Measurements from ENCODE around the gene SLC35E1. TPM values are rescaled to one million over a fixed set of nuclear protein-coding genes. Genes with fewer than 3 reads are reported as not detected.

The SLC35E1 gene
- total RNA-seq, 1 donor from 2014 or later = 26.9 TPM

DNA sequence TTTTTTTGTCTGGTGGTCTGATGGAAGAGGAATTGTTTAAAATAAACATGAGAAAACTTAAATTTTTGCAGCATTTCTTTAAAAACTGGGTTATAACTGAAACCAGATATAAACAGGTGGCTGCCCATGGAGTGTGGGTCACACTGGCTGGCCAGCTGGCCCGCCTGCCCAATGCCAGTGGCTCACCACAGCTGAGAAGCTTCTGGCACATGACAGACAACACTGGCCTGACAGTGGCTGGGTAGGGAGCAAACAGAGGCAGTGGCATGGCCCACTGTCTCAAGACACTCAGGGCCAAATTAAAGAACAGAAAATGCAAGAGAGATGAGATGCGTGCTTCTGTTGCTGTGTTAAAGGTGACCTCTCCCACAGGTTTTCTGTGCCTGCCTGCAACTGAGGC lies 3.1 kb upstream of the SLC35E1 start:
- TF ChIP-seq, protein P1, sequence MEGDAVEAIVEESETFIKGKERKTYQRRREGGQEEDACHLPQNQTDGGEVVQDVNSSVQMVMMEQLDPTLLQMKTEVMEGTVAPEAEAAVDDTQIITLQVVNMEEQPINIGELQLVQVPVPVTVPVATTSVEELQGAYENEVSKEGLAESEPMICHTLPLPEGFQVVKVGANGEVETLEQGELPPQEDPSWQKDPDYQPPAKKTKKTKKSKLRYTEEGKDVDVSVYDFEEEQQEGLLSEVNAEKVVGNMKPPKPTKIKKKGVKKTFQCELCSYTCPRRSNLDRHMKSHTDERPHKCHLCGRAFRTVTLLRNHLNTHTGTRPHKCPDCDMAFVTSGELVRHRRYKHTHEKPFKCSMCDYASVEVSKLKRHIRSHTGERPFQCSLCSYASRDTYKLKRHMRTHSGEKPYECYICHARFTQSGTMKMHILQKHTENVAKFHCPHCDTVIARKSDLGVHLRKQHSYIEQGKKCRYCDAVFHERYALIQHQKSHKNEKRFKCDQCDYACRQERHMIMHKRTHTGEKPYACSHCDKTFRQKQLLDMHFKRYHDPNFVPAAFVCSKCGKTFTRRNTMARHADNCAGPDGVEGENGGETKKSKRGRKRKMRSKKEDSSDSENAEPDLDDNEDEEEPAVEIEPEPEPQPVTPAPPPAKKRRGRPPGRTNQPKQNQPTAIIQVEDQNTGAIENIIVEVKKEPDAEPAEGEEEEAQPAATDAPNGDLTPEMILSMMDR (conservative IDR thresholded peaks at IDR 0.05; ENCODE audit: low read depth, low read length) = no peak

DNA sequence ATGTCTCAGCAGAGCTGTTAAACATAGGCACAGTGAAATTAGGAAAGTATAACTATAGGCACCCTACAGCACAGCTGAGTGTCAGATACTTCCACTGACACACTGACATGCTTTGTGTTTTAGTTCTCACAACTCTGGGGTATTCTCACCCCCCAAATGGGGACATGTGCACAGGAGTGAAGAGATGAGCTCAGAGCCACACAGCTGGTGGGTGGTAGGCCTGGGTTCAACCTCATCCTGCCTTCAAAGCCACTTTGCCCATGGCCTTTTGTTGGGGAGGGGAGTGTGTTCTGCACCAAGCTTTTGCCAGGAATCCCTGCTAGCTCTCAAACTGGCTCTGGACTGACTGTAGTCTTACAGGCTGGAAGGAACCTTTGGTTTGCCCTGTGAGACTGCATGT lies 1.7 kb upstream of the SLC35E1 start:
- TF ChIP-seq, protein P1 (conservative IDR thresholded peaks at IDR 0.05; ENCODE audit: low read depth, low read length) = no peak
- H3K4me3 ChIP-seq (ENCODE audit: low read depth, low read length) = peak overlapping the region; percentile 93
- DNase-seq (ENCODE audit: low read depth) = no peak

More for the DNA sequence above, 3.1 kb upstream of the SLC35E1 start:
- no peak overlapping the region for H3K4me3 ChIP-seq (ENCODE audit: low read depth, low read length)
- no peak for DNase-seq (ENCODE audit: low read depth)

GRCh38 chr19:16573296-16573695 lies 1.1 kb upstream of the SLC35E1 start:
- no peak for DNase-seq (ENCODE audit: low read depth)
- TF ChIP-seq, protein P1 (conservative IDR thresholded peaks at IDR 0.05; ENCODE audit: low read depth, low read length) = no peak
- H3K4me3 ChIP-seq (ENCODE audit: low read depth, low read length) = peak overlapping the region; percentile 93

DNA sequence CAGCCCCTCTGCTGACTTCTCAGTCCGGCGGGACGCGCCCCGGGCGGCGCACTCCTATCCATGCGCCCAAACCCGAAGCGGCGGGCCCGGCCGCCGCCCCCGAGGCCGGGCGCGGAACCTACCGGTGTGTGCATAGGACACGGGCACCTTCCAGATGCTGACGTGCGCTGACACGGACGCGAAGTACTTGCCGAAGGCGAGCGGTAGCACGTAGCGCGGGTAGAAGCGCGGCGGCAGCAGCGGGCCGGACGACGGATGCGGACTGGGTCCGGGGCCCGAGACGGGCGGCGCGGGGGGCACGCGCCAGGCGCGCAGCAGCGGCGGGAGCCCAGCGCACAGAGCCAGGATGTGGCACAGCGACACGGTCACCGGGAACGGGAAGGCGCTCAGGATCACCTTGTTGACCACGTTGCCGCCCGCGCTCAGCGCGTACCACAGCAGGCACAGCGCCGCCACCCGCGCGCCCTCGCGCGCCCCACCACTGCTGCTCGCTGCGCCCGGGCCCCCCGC lies 338 bp downstream of the SLC35E1 start:
- H3K4me3 ChIP-seq (ENCODE audit: low read depth, low read length) = peak overlapping the region; percentile 91
- TF ChIP-seq, protein P1 (conservative IDR thresholded peaks at IDR 0.05; ENCODE audit: low read depth, low read length) = no peak
- DNase-seq (ENCODE audit: low read depth) = no peak

GRCh38 chr19:16571283-16571682 lies 932 bp downstream of the SLC35E1 start:
- no peak for DNase-seq (ENCODE audit: low read depth)
- H3K4me3 ChIP-seq (ENCODE audit: low read depth, low read length) = peak overlapping the region; percentile 91
- TF ChIP-seq, protein P1 (conservative IDR thresholded peaks at IDR 0.05; ENCODE audit: low read depth, low read length) = no peak

- TF ChIP-seq, protein P1 (conservative IDR thresholded peaks at IDR 0.05; ENCODE audit: low read depth, low read length) = no peak
- no peak for DNase-seq (ENCODE audit: low read depth)
- H3K4me3 ChIP-seq (ENCODE audit: low read depth, low read length) = no peak overlapping the region
Measured at GRCh38 chr19:16569609-16570320, 2.5 kb downstream of the SLC35E1 start.

GRCh38 chr19:16566702-16567101 lies 5.5 kb downstream of the SLC35E1 start:
- DNase-seq (ENCODE audit: low read depth) = no peak
- H3K4me3 ChIP-seq (ENCODE audit: low read depth, low read length) = no peak overlapping the region

More at GRCh38 chr19:16566702-16567101, 5.5 kb downstream of the SLC35E1 start:
- TF ChIP-seq, protein P1 (conservative IDR thresholded peaks at IDR 0.05; ENCODE audit: low read depth, low read length) = no peak
